ENCODE data around the gene SST.

GRCh38 chr3:187719628-187720336 is 49.6 kb upstream of the SST start:
- TF ChIP-seq CTCF (conservative IDR thresholded peaks at IDR 0.05; ENCODE audit: low read depth, low read length) = no peak
- TF ChIP-seq CEBPB (IDR thresholded peaks at IDR 0.05; ENCODE audit: low read depth, low read length) = no peak

Measured in IMR-90 (cell line).